GM10266 (cell line): Measurements from ENCODE around the gene CPED1.
"Not testable (repeated sequence)": the region's sequence is repeated elsewhere in the genome, so short reads cannot be mapped to it uniquely, and the experiment has no call there.

Experiments used
- DNase-seq: peaks from one replicate; pipeline ENCODE4 v3.0.0; 2012; ENCODE audit errors: extremely low spot score
- CTCF ChIP-seq: IDR thresholded peaks from 2 replicates; pipeline ENCODE4 v1.5.1; 2012; ENCODE audit warnings: mild to moderate bottlenecking, low read depth; ENCODE audit not compliant: control insufficient read depth, insufficient read depth; ENCODE audit errors: missing control alignments

The CPED1 gene

GRCh38 chr7:121175826-121176225 lies 187.3 kb downstream of the CPED1 start:
- TF ChIP-seq CTCF, result no peak
- no peak for DNase-seq

- no peak for TF ChIP-seq CTCF
- DNase-seq, result no peak
These were observed 189.9 kb downstream of the CPED1 start for GRCh38 chr7:121178452-121178851.

DNA sequence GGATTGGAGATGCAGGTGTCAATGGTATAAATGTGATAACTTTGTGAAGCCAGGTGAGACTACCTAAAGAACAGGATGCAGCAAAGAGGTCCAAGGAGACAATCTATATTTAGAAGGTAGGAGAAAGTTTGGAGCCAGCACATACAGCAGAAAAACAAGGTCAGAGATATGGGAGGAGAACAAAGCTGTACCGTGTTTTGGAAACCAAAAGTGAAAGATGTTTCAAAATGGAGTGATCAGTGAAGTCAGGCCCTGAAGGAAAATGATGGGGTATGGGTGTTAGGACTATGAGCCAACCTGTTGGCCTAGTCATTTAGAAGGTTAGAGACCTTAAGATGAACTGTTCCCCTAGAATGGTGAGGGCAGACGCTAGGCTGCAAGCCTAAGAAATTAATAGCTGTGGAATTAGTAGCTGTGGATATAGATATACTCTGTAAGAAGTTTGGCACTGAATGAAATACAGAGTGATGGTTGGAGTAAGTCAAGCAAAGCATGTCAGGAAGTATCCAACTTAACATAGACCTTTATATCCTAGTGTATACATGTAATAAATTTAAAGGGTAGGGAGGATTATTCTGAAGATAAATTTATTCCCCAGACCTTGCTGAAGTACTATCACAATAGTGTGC lies 190.5 kb downstream of the CPED1 start:
- TF ChIP-seq CTCF, result no peak
- peak; percentile 10 for DNase-seq

DNA sequence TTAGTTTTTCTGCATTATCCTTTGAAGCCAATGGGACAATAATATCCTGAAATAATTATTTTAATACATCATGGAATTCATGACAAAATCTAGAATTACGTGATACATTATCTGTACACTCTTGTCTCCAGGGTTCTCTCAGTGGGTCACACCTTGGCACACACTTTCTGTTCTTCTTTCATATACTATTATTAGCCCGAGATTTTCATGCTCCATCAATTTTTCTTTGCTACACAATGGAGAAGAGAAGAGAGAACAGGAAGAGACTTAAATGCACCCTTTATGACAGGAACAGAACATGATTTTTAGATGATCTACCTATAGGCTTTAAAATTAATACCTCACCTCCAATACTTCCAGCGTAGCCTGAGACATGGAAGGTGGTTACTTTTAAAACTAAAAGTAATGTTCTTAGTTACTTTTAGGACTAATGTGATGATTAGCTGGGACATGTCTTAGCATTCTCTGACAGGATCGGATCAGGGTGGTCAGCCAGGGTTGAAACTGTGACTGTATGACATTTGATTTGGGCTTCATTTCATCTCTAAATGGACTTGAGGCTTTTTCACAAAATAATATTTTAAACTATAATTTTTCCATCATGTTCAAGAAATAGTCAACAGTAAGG lies 192.0 kb downstream of the CPED1 start:
- no peak for TF ChIP-seq CTCF
- DNase-seq, result peak; percentile 15

- DNase-seq, result no peak
- TF ChIP-seq CTCF, result no peak
These were observed 192.8 kb downstream of the CPED1 start for GRCh38 chr7:121181357-121181756.

DNA sequence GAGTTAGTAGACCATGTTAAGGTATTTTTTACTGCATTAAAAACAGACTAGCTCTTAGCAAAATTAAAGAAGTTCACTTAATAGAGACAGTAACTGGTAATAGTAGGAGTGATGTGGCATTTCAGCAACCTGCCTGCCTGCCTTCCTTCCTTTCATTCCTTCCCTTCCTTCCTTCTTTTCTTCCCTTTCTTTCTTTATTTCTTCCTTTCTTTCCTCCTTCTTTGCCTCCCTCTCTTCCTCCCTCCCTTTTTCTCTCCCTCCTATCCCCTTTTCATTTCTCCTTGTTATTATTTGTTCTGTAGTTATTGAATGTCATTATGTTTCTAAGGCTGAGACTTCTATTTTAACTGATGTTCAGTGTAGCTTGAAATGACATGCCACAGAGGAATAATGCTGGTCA lies 193.8 kb downstream of the CPED1 start:
- no peak for DNase-seq
- TF ChIP-seq CTCF, result no peak

- no peak for DNase-seq
These were observed 194.4 kb downstream of the CPED1 start for GRCh38 chr7:121182902-121183301.

DNA sequence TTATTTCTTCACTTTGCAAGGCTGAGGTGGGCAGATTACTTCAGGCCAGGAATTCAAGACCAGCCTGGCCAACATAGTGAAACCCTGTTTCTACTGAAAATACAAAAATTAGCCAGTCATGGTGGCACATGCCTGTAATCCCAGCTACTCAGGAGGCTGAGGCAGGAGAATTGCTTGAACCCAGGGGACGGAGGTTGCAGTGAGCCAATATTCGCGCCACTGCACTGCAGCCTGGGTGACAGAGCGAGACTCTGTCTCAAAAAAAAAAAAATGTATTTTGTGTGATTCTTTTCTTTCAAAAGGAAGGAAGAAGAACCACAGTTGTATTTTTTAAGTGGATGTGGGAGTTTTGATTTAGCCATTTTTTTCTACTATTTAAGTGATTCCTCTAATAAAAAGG lies 195.4 kb downstream of the CPED1 start:
- DNase-seq, result not testable (repeated sequence)

More at GRCh38 chr7:121182902-121183301, 194.4 kb downstream of the CPED1 start:
- no peak for TF ChIP-seq CTCF
